GM12878 (cell line): ENCODE results near the gene PRKAB1.

Experiments
- ATF7 ChIP-seq: fragments of 450-650 bp; IDR thresholded peaks from 2 replicates; pipeline ENCODE4 v1.6.1; 2016; ENCODE audit warnings: low read depth, mild to moderate bottlenecking
- CBX3 ChIP-seq: fragments of 200-600 bp; sonication (generic); IDR thresholded peaks from 2 replicates; pipeline ENCODE4 v1.6.1; 2016; ENCODE audit warnings: low read depth, borderline replicate concordance
- CEBPB ChIP-seq, 2 experiments: fragments of 150-350 bp in 1 of 2; IDR thresholded peaks; 2 replicates each; pipeline ENCODE4 v1.6.1; 2012 to 2014; ENCODE audit warnings: low read depth in 2 of 2, low read length in 2 of 2, borderline replicate concordance in 1 of 2, inconsistent platforms in 1 of 2
- EZH2 ChIP-seq: IDR thresholded peaks from 2 replicates; pipeline ENCODE4 v1.6.1; 2012; ENCODE audit warnings: low read depth, mild to moderate bottlenecking, control low read depth, inconsistent platforms, low read length, borderline replicate concordance; ENCODE audit not compliant: control insufficient read depth
- POLR2A ChIP-seq: IDR thresholded peaks from 2 replicates; pipeline ENCODE4 v1.6.1; 2011; ENCODE audit warnings: low read depth, mild to moderate bottlenecking, low read length
- RFX5 ChIP-seq: IDR thresholded peaks from 2 replicates; pipeline ENCODE4 v1.6.1; 2011; ENCODE audit warnings: low read depth, low read length, improper control_type of control experiment
- SMAD1 ChIP-seq: fragments of 450-650 bp; IDR thresholded peaks from 2 replicates; pipeline ENCODE4 v1.6.1; 2018; ENCODE audit warnings: mild to moderate bottlenecking, low read depth; ENCODE audit not compliant: partially characterized antibody
- ZNF274 ChIP-seq: IDR thresholded peaks from one replicate; pipeline ENCODE4 v1.8.0; 2011; ENCODE audit not compliant: insufficient read length, insufficient read depth
- ZZZ3 ChIP-seq: IDR thresholded peaks from 2 replicates; pipeline ENCODE4 v1.6.1; 2011; ENCODE audit warnings: low read depth; ENCODE audit not compliant: control insufficient read depth, insufficient read length
- TF ChIP-seq, protein P1 (sequence below), 3 experiments: IDR thresholded peaks in 2 of 3; conservative IDR thresholded peaks in 1 of 3; 2 replicates each; pipeline ENCODE4 v1.5.1; 2011; ENCODE audit warnings: low read depth in 3 of 3, low read length in 3 of 3, mild to moderate bottlenecking in 3 of 3, control low read depth in 2 of 3, moderate library complexity in 2 of 3, inconsistent platforms in 1 of 3, mixed read lengths in 1 of 3; ENCODE audit not compliant: control insufficient read depth in 2 of 3, insufficient read depth in 1 of 3; ENCODE audit errors: extremely low read depth in 1 of 3
- TF ChIP-seq, protein P2 (sequence below): IDR thresholded peaks from 2 replicates; pipeline ENCODE4 v1.6.1; 2012; ENCODE audit warnings: low read depth, low read length, improper control_type of control experiment
- TF ChIP-seq, protein P3 (sequence below): IDR thresholded peaks from 2 replicates; pipeline ENCODE4 v1.6.1; 2012; ENCODE audit warnings: low read depth, low read length, improper control_type of control experiment
- TF ChIP-seq, protein P4 (sequence below): IDR thresholded peaks from 2 replicates; pipeline ENCODE4 v1.6.1; 2011; ENCODE audit warnings: low read depth, mild to moderate bottlenecking, low read length, moderate library complexity, borderline replicate concordance; ENCODE audit errors: extremely low read depth
- TF ChIP-seq, protein P5 (sequence below): IDR thresholded peaks from 2 replicates; pipeline ENCODE4 v1.6.1; 2011; ENCODE audit warnings: mild to moderate bottlenecking, low read depth, low read length, moderate library complexity; ENCODE audit not compliant: insufficient replicate concordance

DNA sequence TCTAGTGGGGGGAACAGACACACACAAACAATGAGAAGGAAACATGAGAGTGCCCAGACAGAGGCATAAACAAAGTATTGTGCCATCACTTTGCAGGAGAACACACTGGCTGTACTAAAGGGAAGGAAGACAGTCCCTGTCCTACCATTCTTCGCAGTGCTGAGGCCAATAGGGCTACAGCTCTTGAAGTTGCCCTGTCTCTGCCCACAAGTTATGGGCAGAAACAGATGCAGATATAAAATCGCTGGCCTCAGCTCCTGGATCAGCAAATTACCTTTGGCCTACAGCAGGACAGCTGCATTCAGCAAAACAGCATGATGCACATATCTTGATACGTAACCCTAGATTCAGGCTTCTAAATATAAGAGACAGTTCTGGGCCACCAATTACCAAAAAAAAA lies 23.0 kb upstream of the PRKAB1 start:
- TF ChIP-seq, protein P1, sequence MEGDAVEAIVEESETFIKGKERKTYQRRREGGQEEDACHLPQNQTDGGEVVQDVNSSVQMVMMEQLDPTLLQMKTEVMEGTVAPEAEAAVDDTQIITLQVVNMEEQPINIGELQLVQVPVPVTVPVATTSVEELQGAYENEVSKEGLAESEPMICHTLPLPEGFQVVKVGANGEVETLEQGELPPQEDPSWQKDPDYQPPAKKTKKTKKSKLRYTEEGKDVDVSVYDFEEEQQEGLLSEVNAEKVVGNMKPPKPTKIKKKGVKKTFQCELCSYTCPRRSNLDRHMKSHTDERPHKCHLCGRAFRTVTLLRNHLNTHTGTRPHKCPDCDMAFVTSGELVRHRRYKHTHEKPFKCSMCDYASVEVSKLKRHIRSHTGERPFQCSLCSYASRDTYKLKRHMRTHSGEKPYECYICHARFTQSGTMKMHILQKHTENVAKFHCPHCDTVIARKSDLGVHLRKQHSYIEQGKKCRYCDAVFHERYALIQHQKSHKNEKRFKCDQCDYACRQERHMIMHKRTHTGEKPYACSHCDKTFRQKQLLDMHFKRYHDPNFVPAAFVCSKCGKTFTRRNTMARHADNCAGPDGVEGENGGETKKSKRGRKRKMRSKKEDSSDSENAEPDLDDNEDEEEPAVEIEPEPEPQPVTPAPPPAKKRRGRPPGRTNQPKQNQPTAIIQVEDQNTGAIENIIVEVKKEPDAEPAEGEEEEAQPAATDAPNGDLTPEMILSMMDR (IDR thresholded peaks at IDR 0.05 in 2 of 3, conservative IDR thresholded peaks at IDR 0.05 in 1 of 3; ENCODE audit: control insufficient read depth in 2 of 3, extremely low read depth in 1 of 3, insufficient read depth in 1 of 3, low read depth in 3 of 3, low read length in 3 of 3) = no peak
- TF ChIP-seq, protein P2, sequence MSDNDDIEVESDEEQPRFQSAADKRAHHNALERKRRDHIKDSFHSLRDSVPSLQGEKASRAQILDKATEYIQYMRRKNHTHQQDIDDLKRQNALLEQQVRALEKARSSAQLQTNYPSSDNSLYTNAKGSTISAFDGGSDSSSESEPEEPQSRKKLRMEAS = no peak
- no peak for TF ChIP-seq CEBPB (IDR thresholded peaks at IDR 0.05; ENCODE audit: borderline replicate concordance in 1 of 2, low read depth in 2 of 2, low read length in 2 of 2)
- no peak for TF ChIP-seq EZH2
- no peak for TF ChIP-seq SMAD1
- no peak for TF ChIP-seq ZZZ3
- TF ChIP-seq, protein P3, sequence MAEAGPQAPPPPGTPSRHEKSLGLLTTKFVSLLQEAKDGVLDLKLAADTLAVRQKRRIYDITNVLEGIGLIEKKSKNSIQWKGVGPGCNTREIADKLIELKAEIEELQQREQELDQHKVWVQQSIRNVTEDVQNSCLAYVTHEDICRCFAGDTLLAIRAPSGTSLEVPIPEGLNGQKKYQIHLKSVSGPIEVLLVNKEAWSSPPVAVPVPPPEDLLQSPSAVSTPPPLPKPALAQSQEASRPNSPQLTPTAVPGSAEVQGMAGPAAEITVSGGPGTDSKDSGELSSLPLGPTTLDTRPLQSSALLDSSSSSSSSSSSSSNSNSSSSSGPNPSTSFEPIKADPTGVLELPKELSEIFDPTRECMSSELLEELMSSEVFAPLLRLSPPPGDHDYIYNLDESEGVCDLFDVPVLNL = no peak
- no peak for TF ChIP-seq RFX5
- TF ChIP-seq, protein P4, sequence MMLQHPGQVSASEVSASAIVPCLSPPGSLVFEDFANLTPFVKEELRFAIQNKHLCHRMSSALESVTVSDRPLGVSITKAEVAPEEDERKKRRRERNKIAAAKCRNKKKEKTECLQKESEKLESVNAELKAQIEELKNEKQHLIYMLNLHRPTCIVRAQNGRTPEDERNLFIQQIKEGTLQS = no peak
- TF ChIP-seq, protein P5, sequence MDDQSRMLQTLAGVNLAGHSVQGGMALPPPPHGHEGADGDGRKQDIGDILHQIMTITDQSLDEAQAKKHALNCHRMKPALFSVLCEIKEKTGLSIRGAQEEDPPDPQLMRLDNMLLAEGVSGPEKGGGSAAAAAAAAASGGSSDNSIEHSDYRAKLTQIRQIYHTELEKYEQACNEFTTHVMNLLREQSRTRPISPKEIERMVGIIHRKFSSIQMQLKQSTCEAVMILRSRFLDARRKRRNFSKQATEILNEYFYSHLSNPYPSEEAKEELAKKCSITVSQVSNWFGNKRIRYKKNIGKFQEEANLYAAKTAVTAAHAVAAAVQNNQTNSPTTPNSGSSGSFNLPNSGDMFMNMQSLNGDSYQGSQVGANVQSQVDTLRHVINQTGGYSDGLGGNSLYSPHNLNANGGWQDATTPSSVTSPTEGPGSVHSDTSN = no peak
- TF ChIP-seq ZNF274 = no peak
- TF ChIP-seq CBX3 = no peak
- TF ChIP-seq ATF7 = no peak
- no peak for TF ChIP-seq POLR2A
